Epithelial cell of proximal tubule (primary cell): ENCODE results near the gene GNAT1. TPM values are rescaled to one million over a fixed set of nuclear protein-coding genes. Genes with fewer than 3 reads are reported as not detected.
"Not testable (repeated sequence)": the region's sequence is repeated elsewhere in the genome, so short reads cannot be mapped to it uniquely, and the experiment has no call there.

Experiments used
- DNase-seq: peaks from one replicate; pipeline ENCODE4 v3.0.0-alpha.2; 2011; ENCODE audit warnings: low read depth
- H3K4me3 ChIP-seq: 2 replicates; pipeline ENCODE4 v1.5.1; 2011; ENCODE audit warnings: low read depth, mild to moderate bottlenecking, low read length
- total RNA-seq: library from RNA; depleted of rRNA; stranded (reverse); fragments of >200 nt; gene quantifications from 2 replicates; pipeline ENCODE4 v1.2.3, GENCODE V29; 2015
- TF ChIP-seq, protein P1 (sequence below): conservative IDR thresholded peaks from 2 replicates; pipeline ENCODE4 v1.5.1; 2012; ENCODE audit warnings: low read depth, mild to moderate bottlenecking, low read length

GNAT1 gene
- total RNA-seq, 1 donor from 2014 or later, result not detected

DNA sequence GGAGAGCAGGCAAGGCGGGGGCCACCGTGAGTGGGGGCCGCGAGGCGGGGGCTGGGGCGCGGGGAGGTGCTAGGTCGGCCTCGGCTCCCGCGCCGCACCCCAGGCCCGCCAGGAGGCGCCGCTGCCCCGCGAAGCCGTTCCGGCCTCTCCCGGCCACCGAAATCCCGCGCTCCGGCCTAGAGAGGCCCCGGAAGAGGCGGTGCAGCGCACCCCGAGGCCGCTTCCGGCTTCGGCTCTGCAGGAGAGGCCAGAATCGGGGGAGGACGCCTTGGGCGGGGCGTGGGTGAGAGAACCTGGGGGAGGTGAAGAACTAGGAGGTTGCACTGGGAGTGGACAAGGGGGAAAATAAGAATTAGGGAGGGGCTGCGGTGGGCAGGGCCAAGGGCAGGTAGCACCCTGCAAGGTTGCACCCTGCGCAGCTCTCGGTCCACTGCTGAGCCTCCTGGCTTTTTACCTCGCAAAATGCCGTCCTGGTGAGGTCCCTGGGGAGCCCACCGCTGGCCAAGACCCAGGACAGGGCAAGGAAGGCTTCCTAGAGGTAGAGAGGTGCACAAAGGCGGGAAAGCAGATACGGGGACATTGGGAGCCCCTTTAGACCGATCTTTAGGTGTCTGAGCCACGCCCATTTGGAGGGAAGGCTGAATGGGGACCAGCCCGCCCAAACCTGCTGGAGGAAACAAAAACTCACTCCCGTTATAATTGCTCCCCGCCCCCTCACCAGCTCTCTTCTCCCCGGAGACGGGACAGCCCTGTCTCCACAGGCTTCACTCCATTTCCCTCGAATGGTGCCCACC lies 36.2 kb downstream of the GNAT1 start:
- H3K4me3 ChIP-seq, result peak overlapping the region; percentile 84
- no peak for DNase-seq
- TF ChIP-seq, protein P1, sequence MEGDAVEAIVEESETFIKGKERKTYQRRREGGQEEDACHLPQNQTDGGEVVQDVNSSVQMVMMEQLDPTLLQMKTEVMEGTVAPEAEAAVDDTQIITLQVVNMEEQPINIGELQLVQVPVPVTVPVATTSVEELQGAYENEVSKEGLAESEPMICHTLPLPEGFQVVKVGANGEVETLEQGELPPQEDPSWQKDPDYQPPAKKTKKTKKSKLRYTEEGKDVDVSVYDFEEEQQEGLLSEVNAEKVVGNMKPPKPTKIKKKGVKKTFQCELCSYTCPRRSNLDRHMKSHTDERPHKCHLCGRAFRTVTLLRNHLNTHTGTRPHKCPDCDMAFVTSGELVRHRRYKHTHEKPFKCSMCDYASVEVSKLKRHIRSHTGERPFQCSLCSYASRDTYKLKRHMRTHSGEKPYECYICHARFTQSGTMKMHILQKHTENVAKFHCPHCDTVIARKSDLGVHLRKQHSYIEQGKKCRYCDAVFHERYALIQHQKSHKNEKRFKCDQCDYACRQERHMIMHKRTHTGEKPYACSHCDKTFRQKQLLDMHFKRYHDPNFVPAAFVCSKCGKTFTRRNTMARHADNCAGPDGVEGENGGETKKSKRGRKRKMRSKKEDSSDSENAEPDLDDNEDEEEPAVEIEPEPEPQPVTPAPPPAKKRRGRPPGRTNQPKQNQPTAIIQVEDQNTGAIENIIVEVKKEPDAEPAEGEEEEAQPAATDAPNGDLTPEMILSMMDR, result peak; percentile 62

DNA sequence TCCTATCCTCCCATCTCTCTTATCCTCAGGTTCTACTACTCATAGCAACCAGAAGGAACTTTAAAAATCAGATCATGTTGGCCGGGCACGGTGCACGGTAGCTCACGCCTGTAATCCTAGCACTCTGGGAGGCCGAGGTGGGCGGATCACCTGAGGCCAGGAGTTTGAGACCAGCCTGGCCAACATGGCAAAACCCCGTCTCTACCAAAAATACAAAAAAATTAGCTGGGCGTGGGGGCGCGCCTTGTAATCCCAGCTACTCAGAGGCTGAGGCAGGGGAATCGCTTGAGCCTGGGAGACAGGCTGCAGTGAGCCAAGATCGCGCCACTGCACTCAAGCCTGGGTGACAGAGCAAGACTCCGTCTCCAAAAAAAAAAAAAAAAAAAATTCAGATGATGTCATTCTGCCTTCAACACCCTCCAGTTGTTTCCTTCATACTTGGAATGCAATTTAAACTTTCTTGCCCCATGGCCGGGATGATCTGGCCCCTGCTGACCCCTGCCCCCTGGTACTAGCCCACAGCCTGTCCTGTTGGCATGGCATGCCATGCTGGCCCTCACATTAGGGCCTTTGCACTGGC lies 36.9 kb downstream of the GNAT1 start:
- H3K4me3 ChIP-seq, result peak overlapping the region; percentile 84
- DNase-seq, result not testable (repeated sequence)

DNA sequence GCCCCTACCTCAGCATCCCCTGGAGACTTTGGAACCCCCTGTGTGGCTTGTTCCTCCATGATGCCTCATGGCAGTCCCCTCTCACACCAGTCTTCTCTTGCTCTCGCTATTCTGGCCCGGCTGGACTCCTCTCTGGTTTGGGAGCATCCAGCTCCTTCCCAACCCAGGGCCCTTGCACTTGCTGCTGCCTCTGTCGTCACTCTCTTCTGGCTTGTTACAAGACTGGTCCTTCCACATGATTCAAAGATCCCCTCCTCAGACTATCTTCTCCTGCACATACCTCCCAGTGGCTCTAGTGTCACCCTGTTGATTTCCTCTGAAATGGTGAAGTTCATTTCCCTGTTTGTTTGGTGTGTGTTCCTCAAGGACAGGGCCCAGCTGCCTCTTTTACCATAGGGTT lies 38.1 kb downstream of the GNAT1 start:
- no peak overlapping the region for H3K4me3 ChIP-seq
- DNase-seq, result no peak
- TF ChIP-seq, protein P1, result no peak

DNA sequence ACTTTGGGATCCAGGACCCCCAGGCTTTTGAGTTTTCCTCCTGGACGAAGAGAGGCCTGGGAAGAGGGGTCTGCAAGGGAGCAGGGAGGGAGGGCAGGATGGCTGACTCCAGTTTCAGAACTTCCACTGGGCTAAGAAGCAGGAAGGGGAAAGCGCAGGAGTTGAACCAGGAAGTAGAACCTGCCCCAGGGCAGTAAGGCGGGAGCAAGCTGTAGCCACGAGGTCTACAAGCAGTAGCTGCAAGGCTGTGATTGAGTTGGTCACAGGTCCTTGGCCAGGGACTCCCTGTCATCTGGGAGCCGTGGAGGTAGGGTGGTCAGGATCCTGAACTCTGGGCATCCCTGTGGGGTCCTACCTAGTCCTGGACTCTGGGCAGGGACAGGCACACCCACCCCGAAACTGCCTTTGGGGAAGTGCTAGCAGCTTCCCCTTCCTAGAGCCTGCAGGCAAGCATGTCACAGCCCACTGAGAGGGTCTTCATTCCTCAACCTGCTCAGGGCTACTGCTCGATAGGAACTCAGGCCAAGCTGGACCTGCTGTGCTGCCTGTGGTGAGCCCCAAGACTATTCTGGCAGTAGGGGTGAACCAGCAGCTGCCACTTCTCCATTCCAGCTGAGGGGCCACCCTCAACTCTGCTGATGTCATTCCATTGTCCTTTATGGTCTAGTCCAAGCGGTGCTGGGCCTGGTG lies 38.8 kb downstream of the GNAT1 start:
- TF ChIP-seq, protein P1, result no peak

DNA sequence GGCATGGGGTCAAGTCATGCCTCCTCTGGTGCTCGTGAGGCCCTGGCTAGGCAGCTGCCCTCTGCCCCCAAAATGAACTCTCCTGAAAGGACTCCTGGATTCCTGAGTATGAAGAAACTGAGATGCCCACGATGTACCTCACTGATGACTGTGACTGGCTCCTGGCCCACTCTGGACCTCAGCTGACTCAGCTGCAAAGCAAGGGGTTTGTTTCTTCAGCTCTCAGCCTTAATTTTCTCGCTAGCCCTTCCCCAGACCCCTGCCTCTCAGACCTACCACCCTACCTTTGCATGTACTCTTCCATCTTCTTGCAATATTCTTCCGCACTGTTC lies 39.4 kb downstream of the GNAT1 start:
- TF ChIP-seq, protein P1, result no peak
- DNase-seq, result no peak
- H3K4me3 ChIP-seq, result no peak overlapping the region

More for the DNA sequence above, 38.8 kb downstream of the GNAT1 start:
- H3K4me3 ChIP-seq, result no peak overlapping the region
- DNase-seq, result no peak

DNA sequence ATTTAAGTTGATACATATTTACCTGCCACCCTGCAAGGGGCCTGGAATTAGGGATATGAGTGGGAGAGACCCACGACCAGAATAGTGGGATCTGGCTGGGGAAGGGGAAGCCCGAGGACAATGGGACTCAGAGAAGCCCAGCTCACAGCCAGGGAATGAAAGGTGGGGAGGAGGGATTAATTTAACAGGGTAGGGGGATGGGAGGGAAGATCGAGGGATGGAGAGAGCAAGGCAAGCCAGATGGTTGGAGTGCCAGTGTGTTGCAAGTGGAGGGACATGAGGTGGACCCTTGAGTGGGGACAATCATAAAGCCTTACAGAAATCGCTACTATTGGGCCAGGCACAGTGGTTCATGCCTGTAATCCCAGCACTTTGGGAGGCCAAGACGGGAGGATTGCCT lies 40.2 kb downstream of the GNAT1 start:
- no peak overlapping the region for H3K4me3 ChIP-seq
- TF ChIP-seq, protein P1, result no peak
- no peak for DNase-seq

DNA sequence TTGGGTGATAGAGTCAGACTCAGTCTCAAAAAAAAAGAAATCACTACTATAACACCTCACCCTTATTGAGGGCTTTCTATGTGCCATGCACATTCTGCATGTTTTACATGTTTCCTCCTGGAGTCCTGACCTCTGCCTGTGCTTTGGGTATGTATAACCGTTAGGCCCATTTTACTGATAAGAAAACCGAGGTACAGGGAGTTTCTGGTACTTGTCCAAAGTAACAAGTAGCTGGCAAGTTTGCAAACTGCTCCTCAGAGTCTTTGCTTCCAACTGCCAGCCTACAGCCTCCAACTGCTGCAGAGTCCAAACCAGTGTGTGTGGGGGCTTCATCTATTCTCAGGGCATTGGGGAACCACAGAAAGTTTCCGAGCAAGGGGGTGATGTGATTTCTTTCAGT lies 40.9 kb downstream of the GNAT1 start:
- H3K4me3 ChIP-seq, result no peak overlapping the region
- no peak for DNase-seq
- TF ChIP-seq, protein P1, result no peak
